ENCODE measurements around the gene ICAM2.

GRCh38 chr17:64008830-64009229, 11.6 kb downstream of the ICAM2 start:
- no peak for TF ChIP-seq CSRNP3 (CRISPR knock-in tag; IDR thresholded peaks at IDR 0.05)
- TF ChIP-seq ZFP3 (CRISPR knock-in tag; IDR thresholded peaks at IDR 0.05): no peak
- no peak for TF ChIP-seq CREB5 (CRISPR knock-in tag; IDR thresholded peaks at IDR 0.05; ENCODE audit: low read depth)
- no peak for TF ChIP-seq OSR1 (CRISPR knock-in tag; IDR thresholded peaks at IDR 0.05)
- no peak for TF ChIP-seq ZFP30 (CRISPR knock-in tag; IDR thresholded peaks at IDR 0.05)
- no peak for TF ChIP-seq ZC3H10 (CRISPR knock-in tag; IDR thresholded peaks at IDR 0.05)
- TF ChIP-seq ZNF8 (CRISPR knock-in tag; IDR thresholded peaks at IDR 0.05): no peak
- TF ChIP-seq RARB (CRISPR knock-in tag; IDR thresholded peaks at IDR 0.05): no peak
- TF ChIP-seq TCF4 (CRISPR knock-in tag; IDR thresholded peaks at IDR 0.05; ENCODE audit: borderline replicate concordance): no peak
- no peak for TF ChIP-seq ISL1 (CRISPR knock-in tag; IDR thresholded peaks at IDR 0.05)
- TF ChIP-seq PATZ1 (CRISPR knock-in tag; IDR thresholded peaks at IDR 0.05; ENCODE audit: borderline replicate concordance): no peak
- TF ChIP-seq PPARA (CRISPR knock-in tag; IDR thresholded peaks at IDR 0.05; ENCODE audit: borderline replicate concordance): no peak

Data from SK-N-SH treated with all-trans-retinoic acid at 6 μM for 48 hours (cell line).